ENCODE results near the gene KMT2B. TPM values are rescaled to one million over a fixed set of nuclear protein-coding genes. Genes with fewer than 3 reads are reported as not detected.

Gene KMT2B
- total RNA-seq, 1 experiment from 2014 or later: 65.3 TPM

- no peak overlapping the region for H3K27ac Mint-ChIP-seq (ENCODE audit: unreplicated experiment)
- H3K9me3 Mint-ChIP-seq (ENCODE audit: low read depth, unreplicated experiment): no peaks in the 10 kb centered on the region
- no TSS peak for BruUV-seq (replicated peaks)
- no peak overlapping the region for H3K4me3 Mint-ChIP-seq (ENCODE audit: low read depth, unreplicated experiment)
- CTCF ChIA-PET: interaction anchor here (0.6 kb wide), 1 partner anchor 787 kb away, joined by 3 read pairs; no protein-coding TSS in a partner anchor
- no peaks in the 10 kb centered on the region for H3K36me3 Mint-ChIP-seq (ENCODE audit: insufficient read depth, unreplicated experiment)
- peaks cover 8% of the 10 kb centered on the region for H3K4me1 Mint-ChIP-seq (ENCODE audit: low read depth, unreplicated experiment)
- intact Hi-C loops (cut with micrococcal nuclease; ENCODE audit: unreplicated experiment): no loop called here
- no peaks in the 10 kb centered on the region for H3K27me3 Mint-ChIP-seq (ENCODE audit: unreplicated experiment)
- no peak for TF ChIP-seq CTCF (IDR thresholded peaks at IDR 0.05; ENCODE audit: unreplicated experiment)
- DNase-seq: no peak
Observed at GRCh38 chr19:35783469-35784434, 65.9 kb downstream of the KMT2B start.

- Mint-ChIP-seq H3K4me3 (ENCODE audit: low read depth, unreplicated experiment) (no peak overlapping the region), H3K9me3 (ENCODE audit: low read depth, unreplicated experiment) (no peaks in the 10 kb centered on the region), H3K27ac (ENCODE audit: unreplicated experiment) (no peak overlapping the region), H3K36me3 (ENCODE audit: insufficient read depth, unreplicated experiment) (no peaks in the 10 kb centered on the region), H3K4me1 (ENCODE audit: low read depth, unreplicated experiment) (peaks cover 8% of the 10 kb centered on the region), H3K27me3 (ENCODE audit: unreplicated experiment) (no peaks in the 10 kb centered on the region)
- intact Hi-C loops (cut with micrococcal nuclease; ENCODE audit: unreplicated experiment): no loop called here
- no TSS peak for BruUV-seq (replicated peaks)
- DNase-seq: no peak
- CTCF ChIA-PET: interaction anchor here (0.6 kb wide), 1 partner anchor 786 kb away, joined by 3 read pairs; no protein-coding TSS in a partner anchor
- TF ChIP-seq CTCF (IDR thresholded peaks at IDR 0.05; ENCODE audit: unreplicated experiment): no peak
Observed at GRCh38 chr19:35784503-35785338, 66.9 kb downstream of the KMT2B start.

- no peak overlapping the region for H3K27ac Mint-ChIP-seq (ENCODE audit: unreplicated experiment)
- CTCF ChIA-PET: no interaction called here
- no peaks in the 10 kb centered on the region for H3K36me3 Mint-ChIP-seq (ENCODE audit: insufficient read depth, unreplicated experiment)
- no peak for DNase-seq
- H3K27me3 Mint-ChIP-seq (ENCODE audit: unreplicated experiment): no peaks in the 10 kb centered on the region
- H3K4me3 Mint-ChIP-seq (ENCODE audit: low read depth, unreplicated experiment): no peak overlapping the region
- no TSS peak for BruUV-seq (replicated peaks)
- intact Hi-C loops (cut with micrococcal nuclease; ENCODE audit: unreplicated experiment): no loop called here
- no peak for TF ChIP-seq CTCF (IDR thresholded peaks at IDR 0.05; ENCODE audit: unreplicated experiment)
- H3K9me3 Mint-ChIP-seq (ENCODE audit: low read depth, unreplicated experiment): no peaks in the 10 kb centered on the region
- peaks cover 8% of the 10 kb centered on the region for H3K4me1 Mint-ChIP-seq (ENCODE audit: low read depth, unreplicated experiment)
Observed at GRCh38 chr19:35785339-35785627, 67.5 kb downstream of the KMT2B start.

- Mint-ChIP-seq H3K36me3 (ENCODE audit: insufficient read depth, unreplicated experiment) (no peaks in the 10 kb centered on the region), H3K4me3 (ENCODE audit: low read depth, unreplicated experiment) (no peak overlapping the region), H3K27me3 (ENCODE audit: unreplicated experiment) (no peaks in the 10 kb centered on the region), H3K4me1 (ENCODE audit: low read depth, unreplicated experiment) (peaks cover 8% of the 10 kb centered on the region), H3K27ac (ENCODE audit: unreplicated experiment) (no peak overlapping the region), H3K9me3 (ENCODE audit: low read depth, unreplicated experiment) (no peaks in the 10 kb centered on the region)
- DNase-seq: no peak
- intact Hi-C loops (cut with micrococcal nuclease; ENCODE audit: unreplicated experiment): no loop called here
- no TSS peak for BruUV-seq (replicated peaks)
- CTCF ChIA-PET: interaction anchor here (0.7 kb wide), 1 partner anchor 1760 kb away, joined by 7 read pairs; no protein-coding TSS in a partner anchor
- TF ChIP-seq CTCF (IDR thresholded peaks at IDR 0.05; ENCODE audit: unreplicated experiment): no peak
Observed at GRCh38 chr19:35786299-35787160, 68.7 kb downstream of the KMT2B start.
